SK-N-SH treated with all-trans-retinoic acid at 6 μM for 48 hours (cell line): Measurements from ENCODE around the gene OR8K5.
"Not testable (repeated sequence)": the region's sequence is repeated elsewhere in the genome, so short reads cannot be mapped to it uniquely, and the experiment has no call there.

Experiments
- ARNTL ChIP-seq: fragments of 450-650 bp; formaldehyde crosslinking; IDR thresholded peaks from 2 replicates; pipeline ENCODE4 v1.5.0; 2020; ENCODE audit warnings: low read depth, mild to moderate bottlenecking, moderate library complexity, borderline replicate concordance
- BACH2 ChIP-seq: fragments of 250-450 bp; sonication (Bioruptor Pico); IDR thresholded peaks from 2 replicates; pipeline ENCODE4 v1.9.0; 2021; ENCODE audit warnings: mild to moderate bottlenecking, borderline replicate concordance
- CREB5 ChIP-seq: fragments of 250-450 bp; sonication (Bioruptor Pico); IDR thresholded peaks from 2 replicates; pipeline ENCODE4 v1.5.1; 2020; ENCODE audit warnings: low read depth, mild to moderate bottlenecking, moderate library complexity
- ISL1 ChIP-seq: fragments of 250-450 bp; sonication (Bioruptor Pico); IDR thresholded peaks from 2 replicates; pipeline ENCODE4 v2.1.2; 2022; ENCODE audit warnings: mild to moderate bottlenecking, moderate library complexity
- PPARA ChIP-seq: fragments of 250-450 bp; sonication (Bioruptor Pico); IDR thresholded peaks from 2 replicates; pipeline ENCODE4 v1.5.0; 2020; ENCODE audit warnings: mild to moderate bottlenecking, borderline replicate concordance
- TCF4 ChIP-seq: fragments of 250-450 bp; sonication (Bioruptor Pico); IDR thresholded peaks from 2 replicates; pipeline ENCODE4 v1.8.0; 2021; ENCODE audit warnings: mild to moderate bottlenecking, moderate library complexity, borderline replicate concordance

- not testable (repeated sequence) for TF ChIP-seq PPARA; ISL1; TCF4; BACH2 (CRISPR knock-in tag); ARNTL (CRISPR knock-in tag); CREB5 (CRISPR knock-in tag)
These were observed 16.4 kb downstream of the OR8K5 start for GRCh38 chr11:56143681-56144080.
